Vagina (tissue), 2 donors: ENCODE data around the gene MDFI. TPM values are rescaled to one million over a fixed set of nuclear protein-coding genes. Genes with fewer than 3 reads are reported as not detected.

Source experiments
- DNase-seq, 2 donors: peaks; one replicate each; pipeline ENCODE4 v3.0.0-alpha.2; 2017; ENCODE audit errors: extremely low spot score in 2 of 2
- H3K27ac ChIP-seq: fragments of 200-600 bp; sonication (generic); one replicate; pipeline ENCODE4 v1.5.1; 2019
- H3K27me3 ChIP-seq: fragments of 200-600 bp; sonication (generic); one replicate; pipeline ENCODE4 v1.5.1; 2019
- H3K36me3 ChIP-seq, 2 donors: fragments of 200-600 bp; sonication (generic); one replicate each; pipeline ENCODE4 v1.5.1; 2017 to 2019
- H3K4me1 ChIP-seq: fragments of 200-600 bp; sonication (generic); one replicate; pipeline ENCODE4 v1.5.1; 2019
- H3K4me3 ChIP-seq, 2 donors: fragments of 200-600 bp; sonication (generic); 1 replicate in 1 of 2; 2 replicates in 1 of 2; pipeline ENCODE4 v1.5.1; 2016 to 2019
- H3K9me3 ChIP-seq: fragments of 200-600 bp; sonication (generic); one replicate; pipeline ENCODE4 v1.5.1; 2019
- POLR2A ChIP-seq, 2 donors: fragments of 450-650 bp; IDR thresholded peaks; one replicate each; pipeline ENCODE4 v1.6.1; 2017; ENCODE audit warnings: antibody characterized with exemption in 2 of 2, mild to moderate bottlenecking in 2 of 2, moderate library complexity in 2 of 2
- POLR2AphosphoS5 ChIP-seq, 2 donors: sonication (generic); formaldehyde crosslinking; IDR thresholded peaks; one replicate each; pipeline ENCODE4 v1.9.0; 2017; ENCODE audit warnings: antibody characterized with exemption in 2 of 2, mild to moderate bottlenecking in 2 of 2, low read depth in 1 of 2; ENCODE audit not compliant: insufficient read depth in 1 of 2
- intact Hi-C: fragments of 100-400 bp; cut with DNase I; formaldehyde crosslinking; loops from one replicate; pipeline ENCODE4 v1.15.1; 2023
- total RNA-seq: library from RNA; depleted of rRNA; stranded (reverse); fragments of >200 nt; gene quantifications from one replicate; pipeline ENCODE4 v1.2.3, GENCODE V29; 2016
- TF ChIP-seq, protein P1 (sequence below), 3 experiments: fragments of 450-650 bp in 2 of 3; fragments of 200-600 bp in 1 of 3; sonication (generic) in 1 of 3; IDR thresholded peaks; one replicate each; pipeline ENCODE4 v1.5.1; 2017 to 2019; ENCODE audit warnings: antibody characterized with exemption in 3 of 3, mild to moderate bottlenecking in 2 of 3, moderate library complexity in 2 of 3

The MDFI gene
- total RNA-seq, 1 donor from 2014 or later = 37.3 TPM

GRCh38 chr6:41621367-41621766, 16.9 kb upstream of the MDFI start:
- Histone ChIP-seq H3K27me3 (no peaks in the 10 kb centered on the region), H3K36me3 (no peaks in the 10 kb centered on the region), H3K27ac (no peak overlapping the region), H3K9me3 (no peaks in the 10 kb centered on the region), H3K4me1 (peaks cover 19% of the 10 kb centered on the region), H3K4me3 (no peak overlapping the region)
- intact Hi-C loops = no loop called here
- no peak for DNase-seq
- no peak for TF ChIP-seq POLR2AphosphoS5 (IDR thresholded peaks at IDR 0.05; ENCODE audit: insufficient read depth in 1 of 2, low read depth in 1 of 2)
- TF ChIP-seq, protein P1, sequence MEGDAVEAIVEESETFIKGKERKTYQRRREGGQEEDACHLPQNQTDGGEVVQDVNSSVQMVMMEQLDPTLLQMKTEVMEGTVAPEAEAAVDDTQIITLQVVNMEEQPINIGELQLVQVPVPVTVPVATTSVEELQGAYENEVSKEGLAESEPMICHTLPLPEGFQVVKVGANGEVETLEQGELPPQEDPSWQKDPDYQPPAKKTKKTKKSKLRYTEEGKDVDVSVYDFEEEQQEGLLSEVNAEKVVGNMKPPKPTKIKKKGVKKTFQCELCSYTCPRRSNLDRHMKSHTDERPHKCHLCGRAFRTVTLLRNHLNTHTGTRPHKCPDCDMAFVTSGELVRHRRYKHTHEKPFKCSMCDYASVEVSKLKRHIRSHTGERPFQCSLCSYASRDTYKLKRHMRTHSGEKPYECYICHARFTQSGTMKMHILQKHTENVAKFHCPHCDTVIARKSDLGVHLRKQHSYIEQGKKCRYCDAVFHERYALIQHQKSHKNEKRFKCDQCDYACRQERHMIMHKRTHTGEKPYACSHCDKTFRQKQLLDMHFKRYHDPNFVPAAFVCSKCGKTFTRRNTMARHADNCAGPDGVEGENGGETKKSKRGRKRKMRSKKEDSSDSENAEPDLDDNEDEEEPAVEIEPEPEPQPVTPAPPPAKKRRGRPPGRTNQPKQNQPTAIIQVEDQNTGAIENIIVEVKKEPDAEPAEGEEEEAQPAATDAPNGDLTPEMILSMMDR (IDR thresholded peaks at IDR 0.05) = no peak
- TF ChIP-seq POLR2A (IDR thresholded peaks at IDR 0.05) = no peak

GRCh38 chr6:41621802-41622201, 16.5 kb upstream of the MDFI start:
- no peaks in the 10 kb centered on the region for H3K9me3 ChIP-seq
- H3K4me1 ChIP-seq = peaks cover 19% of the 10 kb centered on the region
- TF ChIP-seq, protein P1 (IDR thresholded peaks at IDR 0.05) = no peak
- no peak for TF ChIP-seq POLR2A (IDR thresholded peaks at IDR 0.05)
- TF ChIP-seq POLR2AphosphoS5 (IDR thresholded peaks at IDR 0.05; ENCODE audit: insufficient read depth in 1 of 2, low read depth in 1 of 2) = no peak
- H3K4me3 ChIP-seq = no peak overlapping the region
- intact Hi-C loops = no loop called here
- DNase-seq = no peak
- H3K27me3 ChIP-seq = no peaks in the 10 kb centered on the region
- H3K36me3 ChIP-seq = no peaks in the 10 kb centered on the region
- no peak overlapping the region for H3K27ac ChIP-seq

DNA sequence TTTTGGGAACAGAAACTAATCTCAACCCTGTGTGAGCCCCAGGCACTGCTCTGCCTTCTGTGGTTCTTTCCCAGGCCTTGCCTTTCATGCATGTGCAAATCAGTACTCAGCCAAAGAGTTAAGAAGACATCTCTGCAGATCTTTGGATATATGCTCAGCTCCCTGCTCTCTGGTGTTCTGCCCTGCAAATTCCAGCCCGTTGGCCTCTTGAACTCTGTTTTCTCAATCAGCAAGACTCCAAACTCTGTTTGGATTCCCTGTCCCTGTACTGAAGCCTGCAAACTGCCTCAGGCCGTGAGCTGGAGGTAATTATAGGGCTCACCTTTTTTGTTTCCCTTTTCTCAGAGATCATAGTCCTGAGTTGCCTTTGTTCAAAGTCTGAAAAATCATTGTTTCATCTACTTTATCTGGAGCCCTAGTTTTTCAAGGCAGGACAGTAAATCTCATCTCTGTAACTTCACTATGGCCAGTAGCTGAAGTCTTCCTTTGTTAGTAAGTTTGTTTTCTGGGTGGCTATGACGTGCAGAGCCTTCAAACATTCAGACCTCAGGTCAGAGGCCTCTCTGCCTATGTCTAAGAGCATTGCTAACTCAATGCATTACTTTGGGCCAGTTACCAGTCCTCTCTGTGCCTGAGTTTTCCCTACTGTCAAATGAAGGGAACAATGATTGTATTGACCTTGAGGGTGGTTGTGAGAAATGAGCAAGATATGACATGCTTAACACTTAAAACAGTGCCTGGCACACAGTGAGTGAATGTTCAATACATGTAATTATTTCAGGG, 15.9 kb upstream of the MDFI start:
- no peaks in the 10 kb centered on the region for H3K27me3 ChIP-seq
- no peaks in the 10 kb centered on the region for H3K9me3 ChIP-seq
- H3K4me1 ChIP-seq = peaks cover 19% of the 10 kb centered on the region
- intact Hi-C loops = no loop called here
- H3K27ac ChIP-seq = no peak overlapping the region
- DNase-seq = no peak
- H3K36me3 ChIP-seq = no peaks in the 10 kb centered on the region
- TF ChIP-seq, protein P1 (IDR thresholded peaks at IDR 0.05) = no peak
- H3K4me3 ChIP-seq = no peak overlapping the region

DNA sequence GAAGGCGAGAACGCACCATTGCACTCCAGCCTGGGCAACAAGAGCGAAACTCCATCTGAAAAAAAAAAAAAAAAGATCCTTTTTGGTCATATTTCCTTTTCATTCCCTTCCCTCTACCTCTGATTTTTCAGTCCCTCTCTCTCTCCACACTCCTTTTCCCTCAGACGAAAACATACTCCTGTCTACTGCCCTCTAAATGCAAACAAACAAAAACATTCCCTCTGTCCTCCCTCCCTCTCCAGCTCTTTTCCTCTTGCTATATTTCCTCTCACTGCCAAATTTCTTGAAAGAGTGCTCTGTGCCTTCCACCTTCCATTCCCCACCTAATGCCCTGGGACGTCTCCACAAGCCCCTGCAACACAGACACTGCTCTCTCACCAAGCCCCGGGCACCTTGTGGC, 14.9 kb upstream of the MDFI start:
- Histone ChIP-seq H3K27ac (no peak overlapping the region), H3K4me3 (no peak overlapping the region), H3K27me3 (no peaks in the 10 kb centered on the region), H3K9me3 (no peaks in the 10 kb centered on the region), H3K4me1 (peaks cover 19% of the 10 kb centered on the region), H3K36me3 (no peaks in the 10 kb centered on the region)
- intact Hi-C loops = no loop called here
- no peak for DNase-seq
- TF ChIP-seq POLR2A (IDR thresholded peaks at IDR 0.05) = no peak

DNA sequence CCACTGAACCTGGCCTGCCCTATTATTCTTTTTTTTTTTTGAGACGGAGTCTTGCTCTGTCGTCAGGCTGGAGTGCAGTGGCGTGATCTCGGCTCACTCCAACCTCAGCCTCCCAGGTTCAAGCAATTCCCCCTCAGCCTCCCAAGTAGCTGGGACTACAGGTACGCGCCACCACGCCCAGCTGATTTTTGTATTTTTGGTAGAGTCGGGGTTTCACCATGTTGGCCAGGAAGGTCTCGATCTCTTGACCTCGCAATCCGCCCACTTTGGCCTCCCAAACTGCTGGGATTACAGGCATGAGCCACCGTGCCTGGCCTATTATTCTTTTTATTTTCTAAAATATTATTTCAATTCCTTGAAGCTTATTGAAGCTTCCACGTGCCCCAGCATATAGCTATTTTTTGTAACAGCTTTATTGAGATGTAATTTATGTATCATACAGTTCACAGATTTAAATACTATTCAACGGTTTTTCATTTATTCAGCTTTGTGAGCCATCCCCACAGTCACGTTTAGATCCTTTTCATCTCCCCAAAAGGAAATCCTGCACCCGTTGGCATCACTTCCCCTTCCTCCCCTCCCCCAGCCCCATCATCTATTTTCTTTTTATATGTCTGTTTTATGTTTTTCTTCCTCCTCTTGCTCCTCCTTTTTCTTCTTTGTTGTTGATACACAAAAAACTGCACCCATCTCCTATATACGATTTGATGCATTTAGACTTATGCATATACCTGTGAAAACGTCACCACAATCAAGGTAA, 13.5 kb upstream of the MDFI start:
- no peaks in the 10 kb centered on the region for H3K27me3 ChIP-seq
- H3K9me3 ChIP-seq = no peaks in the 10 kb centered on the region
- intact Hi-C loops = no loop called here
- DNase-seq = no peak
- no peaks in the 10 kb centered on the region for H3K36me3 ChIP-seq
- peaks cover 19% of the 10 kb centered on the region for H3K4me1 ChIP-seq
- no peak overlapping the region for H3K4me3 ChIP-seq
- no peak overlapping the region for H3K27ac ChIP-seq
- TF ChIP-seq, protein P1 (IDR thresholded peaks at IDR 0.05) = no peak
- no peak for TF ChIP-seq POLR2AphosphoS5 (IDR thresholded peaks at IDR 0.05; ENCODE audit: insufficient read depth in 1 of 2, low read depth in 1 of 2)
- no peak for TF ChIP-seq POLR2A (IDR thresholded peaks at IDR 0.05)
